BE2C (cell line): ENCODE data around the gene SPATA13.

Experiments
- DNase-seq: peaks from one replicate; pipeline ENCODE4 v3.0.0-alpha.2; 2020
- H3K27me3 ChIP-seq: fragments of 250-450 bp; sonication (Bioruptor Pico); 2 replicates; pipeline ENCODE4 v1.5.1; 2020; ENCODE audit warnings: mild to moderate bottlenecking
- H3K36me3 ChIP-seq: fragments of 250-450 bp; sonication (Bioruptor Pico); 2 replicates; pipeline ENCODE4 v1.5.1; 2020; ENCODE audit warnings: mild to moderate bottlenecking
- H3K4me1 ChIP-seq: fragments of 250-450 bp; sonication (Bioruptor Pico); 2 replicates; pipeline ENCODE4 v1.5.1; 2020
- H3K4me3 ChIP-seq: 2 replicates; pipeline ENCODE4 v1.5.1; 2011; ENCODE audit warnings: low read depth, low read length
- H3K9me3 ChIP-seq: fragments of 250-450 bp; sonication (Bioruptor Pico); 2 replicates; pipeline ENCODE4 v1.5.1; 2020
- TF ChIP-seq, protein P1 (sequence below): IDR thresholded peaks from 2 replicates; pipeline ENCODE4 v1.5.1; 2012; ENCODE audit warnings: mild to moderate bottlenecking, low read depth, low read length

SPATA13 gene

DNA sequence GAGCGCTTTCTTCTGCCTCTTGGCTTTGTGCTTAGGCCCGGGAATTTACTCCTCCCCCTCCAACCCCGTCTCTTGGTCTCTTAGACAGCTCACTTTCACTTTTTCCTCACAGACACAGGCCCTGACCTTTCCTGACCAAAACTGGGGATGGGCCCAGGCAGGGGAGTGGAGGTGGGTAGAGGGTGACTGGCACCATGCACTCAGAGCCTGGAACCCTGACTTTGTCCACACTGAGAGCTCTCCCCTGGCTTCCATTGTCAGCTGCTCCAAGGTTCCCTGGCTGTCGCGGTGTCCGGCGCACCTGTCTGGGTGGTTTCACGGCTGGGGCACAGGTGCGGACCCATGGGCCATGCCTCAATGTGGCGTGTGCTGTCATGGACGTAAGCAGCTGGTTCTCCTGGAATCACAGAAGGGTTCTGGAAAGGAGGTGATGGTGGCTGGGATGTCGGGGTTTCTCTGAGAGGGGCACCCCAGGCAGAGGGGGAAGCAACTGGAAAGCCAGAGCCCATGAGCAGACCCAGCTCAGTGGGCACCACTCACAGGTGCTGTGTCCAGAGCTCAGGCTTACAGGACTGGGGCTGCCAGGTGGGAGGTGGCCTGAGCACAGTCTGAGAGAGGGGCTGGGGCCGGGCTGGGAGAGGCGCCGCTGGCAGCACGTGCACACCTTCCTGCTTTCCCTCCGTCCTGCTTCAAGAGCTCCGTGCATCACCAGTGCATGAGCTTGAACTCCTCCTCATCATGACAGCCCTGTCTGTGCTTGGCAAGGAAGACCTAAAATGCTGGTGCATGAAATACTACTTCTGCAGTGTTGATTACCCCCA is 120.9 kb downstream of the SPATA13 start:
- Histone ChIP-seq H3K4me3 (no peak overlapping the region), H3K9me3 (no peaks in the 10 kb centered on the region), H3K36me3 (no peaks in the 10 kb centered on the region), H3K27me3 (no peaks in the 10 kb centered on the region), H3K4me1 (no peaks in the 10 kb centered on the region)
- TF ChIP-seq, protein P1, sequence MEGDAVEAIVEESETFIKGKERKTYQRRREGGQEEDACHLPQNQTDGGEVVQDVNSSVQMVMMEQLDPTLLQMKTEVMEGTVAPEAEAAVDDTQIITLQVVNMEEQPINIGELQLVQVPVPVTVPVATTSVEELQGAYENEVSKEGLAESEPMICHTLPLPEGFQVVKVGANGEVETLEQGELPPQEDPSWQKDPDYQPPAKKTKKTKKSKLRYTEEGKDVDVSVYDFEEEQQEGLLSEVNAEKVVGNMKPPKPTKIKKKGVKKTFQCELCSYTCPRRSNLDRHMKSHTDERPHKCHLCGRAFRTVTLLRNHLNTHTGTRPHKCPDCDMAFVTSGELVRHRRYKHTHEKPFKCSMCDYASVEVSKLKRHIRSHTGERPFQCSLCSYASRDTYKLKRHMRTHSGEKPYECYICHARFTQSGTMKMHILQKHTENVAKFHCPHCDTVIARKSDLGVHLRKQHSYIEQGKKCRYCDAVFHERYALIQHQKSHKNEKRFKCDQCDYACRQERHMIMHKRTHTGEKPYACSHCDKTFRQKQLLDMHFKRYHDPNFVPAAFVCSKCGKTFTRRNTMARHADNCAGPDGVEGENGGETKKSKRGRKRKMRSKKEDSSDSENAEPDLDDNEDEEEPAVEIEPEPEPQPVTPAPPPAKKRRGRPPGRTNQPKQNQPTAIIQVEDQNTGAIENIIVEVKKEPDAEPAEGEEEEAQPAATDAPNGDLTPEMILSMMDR: no peak
- no peak for DNase-seq

GRCh38 chr13:24282256-24282655 is 121.7 kb downstream of the SPATA13 start:
- no peaks in the 10 kb centered on the region for H3K9me3 ChIP-seq
- H3K27me3 ChIP-seq: no peaks in the 10 kb centered on the region
- no peaks in the 10 kb centered on the region for H3K36me3 ChIP-seq
- no peak for DNase-seq
- TF ChIP-seq, protein P1: no peak
- no peaks in the 10 kb centered on the region for H3K4me1 ChIP-seq
- no peak overlapping the region for H3K4me3 ChIP-seq

GRCh38 chr13:24284889-24285565 is 124.5 kb downstream of the SPATA13 start:
- no peak overlapping the region for H3K4me3 ChIP-seq
- H3K36me3 ChIP-seq: no peaks in the 10 kb centered on the region
- H3K27me3 ChIP-seq: no peaks in the 10 kb centered on the region
- DNase-seq: no peak
- H3K4me1 ChIP-seq: no peaks in the 10 kb centered on the region
- TF ChIP-seq, protein P1: no peak
- H3K9me3 ChIP-seq: no peaks in the 10 kb centered on the region

GRCh38 chr13:24286624-24287023 is 126.1 kb downstream of the SPATA13 start:
- H3K4me1 ChIP-seq: no peaks in the 10 kb centered on the region
- H3K27me3 ChIP-seq: no peaks in the 10 kb centered on the region
- TF ChIP-seq, protein P1: no peak
- H3K9me3 ChIP-seq: no peaks in the 10 kb centered on the region
- H3K36me3 ChIP-seq: no peaks in the 10 kb centered on the region
- no peak overlapping the region for H3K4me3 ChIP-seq
- DNase-seq: no peak

- TF ChIP-seq, protein P1: no peak
- H3K36me3 ChIP-seq: no peaks in the 10 kb centered on the region
- H3K9me3 ChIP-seq: no peaks in the 10 kb centered on the region
- DNase-seq: no peak
- H3K27me3 ChIP-seq: no peaks in the 10 kb centered on the region
- H3K4me3 ChIP-seq: no peak overlapping the region
- H3K4me1 ChIP-seq: no peaks in the 10 kb centered on the region
Observed at GRCh38 chr13:24287748-24288287, 127.3 kb downstream of the SPATA13 start.

GRCh38 chr13:24288870-24289269 is 128.3 kb downstream of the SPATA13 start:
- no peak for DNase-seq
- Histone ChIP-seq H3K9me3 (no peaks in the 10 kb centered on the region), H3K36me3 (no peaks in the 10 kb centered on the region), H3K4me1 (no peaks in the 10 kb centered on the region), H3K4me3 (no peak overlapping the region), H3K27me3 (peaks cover 2% of the 10 kb centered on the region; the same call in 1 of the 2 replicates)
- TF ChIP-seq, protein P1: no peak
